ENCODE measurements around the gene NEURL1B. TPM values are rescaled to one million over a fixed set of nuclear protein-coding genes. Genes with fewer than 3 reads are reported as not detected.
"Not testable (repeated sequence)": the region's sequence is repeated elsewhere in the genome, so short reads cannot be mapped to it uniquely, and the experiment has no call there.

The NEURL1B gene
- total RNA-seq, 2 donors from 2014 or later, result 32.9 to 38.6 TPM

GRCh38 chr5:172645271-172646055 is 4.4 kb downstream of the NEURL1B start:
- peak; percentile 26 for DNase-seq (ENCODE audit: low spot score)

GRCh38 chr5:172646716-172647285 is 5.7 kb downstream of the NEURL1B start:
- peak; percentile 79 for DNase-seq (ENCODE audit: low spot score)
- intact Hi-C loops (cut with DNase I), result loop anchor here (5.0 to 10.0 kb wide), 3 partner anchors 48 to 92 kb away; no protein-coding TSS in a partner anchor

More at GRCh38 chr5:172645271-172646055, 4.4 kb downstream of the NEURL1B start:
- intact Hi-C loops (cut with DNase I), result loop anchor here (5.0 to 10.0 kb wide), 3 partner anchors 49 to 91 kb away; no protein-coding TSS in a partner anchor

- DNase-seq (ENCODE audit: low spot score), result no peak
- intact Hi-C loops (cut with DNase I), result loop anchor here (5.0 to 10.0 kb wide), 3 partner anchors 47 to 93 kb away; no protein-coding TSS in a partner anchor
Measured at GRCh38 chr5:172647352-172648012, 6.4 kb downstream of the NEURL1B start.

GRCh38 chr5:172648013-172648381 is 6.9 kb downstream of the NEURL1B start:
- no peak for DNase-seq (ENCODE audit: low spot score)
- intact Hi-C loops (cut with DNase I), result loop anchor here (5.0 to 10.0 kb wide), 3 partner anchors 47 to 93 kb away; no protein-coding TSS in a partner anchor

GRCh38 chr5:172648755-172649154 is 7.7 kb downstream of the NEURL1B start:
- intact Hi-C loops (cut with DNase I), result loop anchor here (5.0 to 10.0 kb wide), 3 partner anchors 46 to 94 kb away; no protein-coding TSS in a partner anchor
- no peak for DNase-seq (ENCODE audit: low spot score)

GRCh38 chr5:172656496-172656895 is 15.4 kb downstream of the NEURL1B start:
- peak; percentile 9 for DNase-seq (ENCODE audit: low spot score)
- intact Hi-C loops (cut with DNase I), result not testable (repeated sequence)

GRCh38 chr5:172657524-172658233 is 16.6 kb downstream of the NEURL1B start:
- DNase-seq (ENCODE audit: low spot score); intact Hi-C loops (cut with DNase I): not testable (repeated sequence)

GRCh38 chr5:172658391-172658790 is 17.3 kb downstream of the NEURL1B start:
- intact Hi-C loops (cut with DNase I), result no loop called here
- peak; percentile 47 for DNase-seq (ENCODE audit: low spot score)

GRCh38 chr5:172658961-172659501 is 18.0 kb downstream of the NEURL1B start:
- intact Hi-C loops (cut with DNase I), result no loop called here
- DNase-seq (ENCODE audit: low spot score), result peak; percentile 78

GRCh38 chr5:172659570-172659908 is 18.5 kb downstream of the NEURL1B start:
- DNase-seq (ENCODE audit: low spot score), result peak; percentile 22
- intact Hi-C loops (cut with DNase I), result no loop called here

GRCh38 chr5:172659909-172660628 is 19.0 kb downstream of the NEURL1B start:
- DNase-seq (ENCODE audit: low spot score), result peak; percentile 96
- intact Hi-C loops (cut with DNase I), result loop anchor here in 1 of 2 donors (5.0 kb wide), 1 partner anchor 37 kb away; no protein-coding TSS in a partner anchor

- no peak for DNase-seq (ENCODE audit: low spot score)
- intact Hi-C loops (cut with DNase I), result loop anchor here in 1 of 2 donors (5.0 kb wide), 1 partner anchor 36 kb away; no protein-coding TSS in a partner anchor
Measured at GRCh38 chr5:172660974-172661373, 19.9 kb downstream of the NEURL1B start.

GRCh38 chr5:172661526-172661925 is 20.5 kb downstream of the NEURL1B start:
- no peak for DNase-seq (ENCODE audit: low spot score)
- intact Hi-C loops (cut with DNase I), result loop anchor here in 1 of 2 donors (5.0 kb wide), 1 partner anchor 36 kb away; no protein-coding TSS in a partner anchor

GRCh38 chr5:172662596-172662995 is 21.5 kb downstream of the NEURL1B start:
- DNase-seq (ENCODE audit: low spot score), result no peak
- intact Hi-C loops (cut with DNase I), result loop anchor here in 1 of 2 donors (5.0 kb wide), 1 partner anchor 35 kb away; no protein-coding TSS in a partner anchor

GRCh38 chr5:172664018-172664417 is 23.0 kb downstream of the NEURL1B start:
- intact Hi-C loops (cut with DNase I), result loop anchor here in 1 of 2 donors (5.0 kb wide), 1 partner anchor 33 kb away; no protein-coding TSS in a partner anchor
- no peak for DNase-seq (ENCODE audit: low spot score)

- no peak for DNase-seq (ENCODE audit: low spot score)
- intact Hi-C loops (cut with DNase I), result loop anchor here in 1 of 2 donors (5.0 kb wide), 1 partner anchor 32 kb away; no protein-coding TSS in a partner anchor
Measured at GRCh38 chr5:172664681-172665541, 23.8 kb downstream of the NEURL1B start.

- DNase-seq (ENCODE audit: low spot score), result no peak
- intact Hi-C loops (cut with DNase I), result no loop called here
Measured at GRCh38 chr5:172666251-172666650, 25.2 kb downstream of the NEURL1B start.

Data from posterior vena cava (tissue), 2 donors.